ENCODE data around the gene TAC4. TPM values are rescaled to one million over a fixed set of nuclear protein-coding genes. Genes with fewer than 3 reads are reported as not detected.

TAC4 gene
- total and polyA plus RNA-seq, 10 donors: not detected

- H3K27ac ChIP-seq: no peak overlapping the region
- H3K4me3 ChIP-seq: no peak overlapping the region
- no peaks in the 10 kb centered on the region for H3K9me3 ChIP-seq
- TF ChIP-seq POLR2A (IDR thresholded peaks at IDR 0.05) (no peak), POLR2AphosphoS5 (IDR thresholded peaks at IDR 0.05) (no peak), CTCF (IDR thresholded peaks at IDR 0.05 in 8 of 11, conservative IDR thresholded peaks at IDR 0.05 in 3 of 11) (no peak)
- H3K36me3 ChIP-seq: no peaks in the 10 kb centered on the region
- peaks cover 0 to 97% (median 33%) of the 10 kb centered on the region in 7 donors for H3K27me3 ChIP-seq (replicated peaks in 1 of 7)
- H3K4me1 ChIP-seq: peaks cover 0 to 10% (median 0%) of the 10 kb centered on the region in 6 donors
- intact Hi-C loops (cut with DNase I; ENCODE audit: low total_unique reads): no loop called here
- no peak for DNase-seq
- WGBS, 5 donors: 81 to 90% (median 86%) methylated on average over 10 of the region's 10 CpGs
Observed at GRCh38 chr17:49894761-49895160, 46.9 kb upstream of the TAC4 start.

- 59 to 83% (median 78%) methylated on average over 10 of the region's 10 CpGs for WGBS, 5 donors
- Histone ChIP-seq H3K27me3 (replicated peaks in 1 of 7) (peaks cover 0 to 98% (median 35%) of the 10 kb centered on the region in 7 donors), H3K4me3 (no peak overlapping the region), H3K9me3 (no peaks in the 10 kb centered on the region), H3K4me1 (peaks cover 0 to 10% (median 0%) of the 10 kb centered on the region in 6 donors), H3K27ac (no peak overlapping the region), H3K36me3 (no peaks in the 10 kb centered on the region)
- intact Hi-C loops (cut with DNase I; ENCODE audit: low total_unique reads): no loop called here
- TF ChIP-seq CTCF (IDR thresholded peaks at IDR 0.05 in 8 of 11, conservative IDR thresholded peaks at IDR 0.05 in 3 of 11): no peak
- TF ChIP-seq POLR2A (IDR thresholded peaks at IDR 0.05): no peak
- no peak for TF ChIP-seq POLR2AphosphoS5 (IDR thresholded peaks at IDR 0.05)
- DNase-seq: no peak
Observed at GRCh38 chr17:49891694-49892389, 44.0 kb upstream of the TAC4 start.

GRCh38 chr17:49891271-49891670 is 43.4 kb upstream of the TAC4 start:
- no peak for TF ChIP-seq POLR2A (IDR thresholded peaks at IDR 0.05)
- TF ChIP-seq POLR2AphosphoS5 (IDR thresholded peaks at IDR 0.05): no peak
- TF ChIP-seq CTCF (IDR thresholded peaks at IDR 0.05 in 8 of 11, conservative IDR thresholded peaks at IDR 0.05 in 3 of 11): no peak
- Histone ChIP-seq H3K36me3 (no peaks in the 10 kb centered on the region), H3K9me3 (no peaks in the 10 kb centered on the region), H3K4me1 (peaks cover 0 to 10% (median 0%) of the 10 kb centered on the region in 6 donors), H3K27ac (no peak overlapping the region), H3K27me3 (replicated peaks in 1 of 7) (peaks cover 0 to 98% (median 35%) of the 10 kb centered on the region in 7 donors), H3K4me3 (no peak overlapping the region)
- DNase-seq: no peak
- intact Hi-C loops (cut with DNase I; ENCODE audit: low total_unique reads): no loop called here
- WGBS, 5 donors: 35 to 44% (median 39%) methylated on average over 4 to 5 of the region's 5 CpGs

- H3K4me3 ChIP-seq: no peak overlapping the region
- H3K9me3 ChIP-seq: no peaks in the 10 kb centered on the region
- peaks cover 0 to 99% (median 35%) of the 10 kb centered on the region in 7 donors for H3K27me3 ChIP-seq (replicated peaks in 1 of 7)
- H3K4me1 ChIP-seq: peaks cover 0 to 10% (median 0%) of the 10 kb centered on the region in 6 donors
- TF ChIP-seq CTCF (IDR thresholded peaks at IDR 0.05 in 8 of 11, conservative IDR thresholded peaks at IDR 0.05 in 3 of 11) (no peak), POLR2A (IDR thresholded peaks at IDR 0.05) (no peak), POLR2AphosphoS5 (IDR thresholded peaks at IDR 0.05) (no peak)
- no peaks in the 10 kb centered on the region for H3K36me3 ChIP-seq
- 28 to 52% (median 33%) methylated on average over 11 to 23 of the region's 23 CpGs for WGBS, 5 donors
- no peak for DNase-seq
- intact Hi-C loops (cut with DNase I; ENCODE audit: low total_unique reads): no loop called here
- H3K27ac ChIP-seq: no peak overlapping the region
Observed at GRCh38 chr17:49890852-49891251, 43.0 kb upstream of the TAC4 start.
